ENCODE data around the gene SPINK5.

Gene SPINK5

DNA sequence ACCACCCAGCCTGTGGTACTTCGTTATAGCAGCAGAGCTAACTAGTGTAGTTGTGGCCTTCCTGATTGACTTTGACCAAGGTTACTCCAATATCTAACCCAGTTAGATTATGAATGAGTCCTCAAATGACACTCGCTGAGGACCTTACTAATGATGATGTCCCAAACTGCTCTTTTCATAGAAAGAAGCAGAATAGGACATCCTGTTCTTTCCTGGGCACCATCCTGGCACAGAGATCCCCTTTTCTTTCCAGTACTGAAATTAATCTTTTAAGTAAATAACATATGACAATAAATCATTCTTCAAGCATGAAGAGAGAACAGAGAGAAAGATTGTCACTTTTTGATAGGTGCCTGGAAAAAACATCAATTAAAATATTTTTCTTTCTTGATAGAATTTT lies 77.9 kb downstream of the SPINK5 start:
- Histone ChIP-seq H4K20me1 (ENCODE audit: insufficient read depth, low read length, poor library complexity, severe bottlenecking) (no peaks in the 10 kb centered on the region), H3K4me2 (ENCODE audit: low read depth, low read length, poor library complexity, severe bottlenecking) (no peak overlapping the region), H3K9me3 (ENCODE audit: insufficient read depth, low read depth, low read length) (no peaks in the 10 kb centered on the region), H3K4me1 (ENCODE audit: insufficient read depth, low read length, poor library complexity, severe bottlenecking) (no peaks in the 10 kb centered on the region), H3K9me2 (replicated peaks; ENCODE audit: low read depth, low read length) (no peaks in the 10 kb centered on the region), H2AFZ (ENCODE audit: low read length) (no peak overlapping the region), H3K79me2 (ENCODE audit: insufficient read depth, low read length) (no peaks in the 10 kb centered on the region), H3K36me3 (ENCODE audit: insufficient read depth, low read length) (no peaks in the 10 kb centered on the region), H3K27me3 (ENCODE audit: insufficient read depth, low read length, poor library complexity, severe bottlenecking) (no peaks in the 10 kb centered on the region), H3K9ac (ENCODE audit: low read depth, low read length, poor library complexity, severe bottlenecking) (no peak overlapping the region), H3K4me3 (ENCODE audit: low read length, poor library complexity, severe bottlenecking) (no peak overlapping the region), H3F3A (ENCODE audit: low read depth) (no peaks in the 10 kb centered on the region)
- TF ChIP-seq EZH2phosphoT487 (IDR thresholded peaks at IDR 0.05; ENCODE audit: borderline replicate concordance) (no peak), CTCF (conservative IDR thresholded peaks at IDR 0.05; ENCODE audit: low read length) (no peak)

DNA sequence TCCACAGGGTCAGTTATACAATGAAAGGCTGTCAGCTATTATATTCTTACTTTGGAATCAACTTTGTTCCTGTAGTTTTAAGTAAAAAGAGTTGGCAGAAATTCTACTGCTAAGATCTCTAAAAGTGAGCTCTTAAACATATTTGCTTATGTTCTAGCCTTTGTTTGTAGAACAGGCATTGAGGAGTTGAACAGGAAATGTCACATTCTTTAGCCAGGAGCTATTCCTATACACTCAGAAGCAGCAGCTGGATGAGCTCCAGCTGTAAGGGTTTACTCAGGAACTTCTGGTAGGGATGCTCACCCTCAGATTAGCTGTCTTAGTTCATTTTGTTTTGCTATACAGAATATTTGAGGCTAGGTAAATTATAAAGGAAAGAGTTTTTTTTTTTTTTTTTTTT lies 82.1 kb downstream of the SPINK5 start:
- H3K79me2 ChIP-seq (ENCODE audit: insufficient read depth, low read length): no peaks in the 10 kb centered on the region
- H3F3A ChIP-seq (ENCODE audit: low read depth): no peaks in the 10 kb centered on the region
- no peaks in the 10 kb centered on the region for H3K9me2 ChIP-seq (replicated peaks; ENCODE audit: low read depth, low read length)
- H3K4me2 ChIP-seq (ENCODE audit: low read depth, low read length, poor library complexity, severe bottlenecking): no peak overlapping the region
- no peak overlapping the region for H3K9ac ChIP-seq (ENCODE audit: low read depth, low read length, poor library complexity, severe bottlenecking)
- H3K4me1 ChIP-seq (ENCODE audit: insufficient read depth, low read length, poor library complexity, severe bottlenecking): no peaks in the 10 kb centered on the region
- no peaks in the 10 kb centered on the region for H3K36me3 ChIP-seq (ENCODE audit: insufficient read depth, low read length)
- TF ChIP-seq CTCF (conservative IDR thresholded peaks at IDR 0.05; ENCODE audit: low read length) (no peak), EZH2phosphoT487 (IDR thresholded peaks at IDR 0.05; ENCODE audit: borderline replicate concordance) (no peak)
- H3K9me3 ChIP-seq (ENCODE audit: insufficient read depth, low read depth, low read length): no peaks in the 10 kb centered on the region
- H3K27me3 ChIP-seq (ENCODE audit: insufficient read depth, low read length, poor library complexity, severe bottlenecking): no peaks in the 10 kb centered on the region
- H2AFZ ChIP-seq (ENCODE audit: low read length): no peak overlapping the region
- no peak overlapping the region for H3K4me3 ChIP-seq (ENCODE audit: low read length, poor library complexity, severe bottlenecking)
- H4K20me1 ChIP-seq (ENCODE audit: insufficient read depth, low read length, poor library complexity, severe bottlenecking): no peaks in the 10 kb centered on the region

DNA sequence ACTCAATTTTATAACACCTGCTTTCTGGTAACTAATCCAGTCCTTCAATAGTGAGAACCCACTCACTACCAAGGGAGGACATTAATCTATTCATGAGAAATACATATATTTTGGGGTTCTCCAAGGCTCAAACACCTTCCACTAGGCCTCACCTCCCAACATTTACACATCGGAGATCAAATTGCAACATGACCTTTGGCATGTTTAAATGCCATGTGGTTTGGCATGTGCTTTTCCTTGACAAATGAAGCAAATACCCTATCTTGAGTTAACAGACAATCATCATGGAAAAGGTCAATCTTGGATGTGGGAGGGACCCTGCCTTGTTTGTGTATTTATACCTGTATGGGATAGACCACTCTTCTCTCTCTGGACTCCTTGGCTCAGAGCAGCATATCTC lies 82.7 kb downstream of the SPINK5 start:
- Histone ChIP-seq H3K9ac (ENCODE audit: low read depth, low read length, poor library complexity, severe bottlenecking) (no peak overlapping the region), H4K20me1 (ENCODE audit: insufficient read depth, low read length, poor library complexity, severe bottlenecking) (no peaks in the 10 kb centered on the region), H3F3A (ENCODE audit: low read depth) (no peaks in the 10 kb centered on the region), H3K4me3 (ENCODE audit: low read length, poor library complexity, severe bottlenecking) (no peak overlapping the region), H3K4me1 (ENCODE audit: insufficient read depth, low read length, poor library complexity, severe bottlenecking) (no peaks in the 10 kb centered on the region), H3K79me2 (ENCODE audit: insufficient read depth, low read length) (no peaks in the 10 kb centered on the region), H3K27me3 (ENCODE audit: insufficient read depth, low read length, poor library complexity, severe bottlenecking) (no peaks in the 10 kb centered on the region), H2AFZ (ENCODE audit: low read length) (no peak overlapping the region), H3K9me2 (replicated peaks; ENCODE audit: low read depth, low read length) (no peaks in the 10 kb centered on the region), H3K36me3 (ENCODE audit: insufficient read depth, low read length) (no peaks in the 10 kb centered on the region), H3K9me3 (ENCODE audit: insufficient read depth, low read depth, low read length) (no peaks in the 10 kb centered on the region), H3K4me2 (ENCODE audit: low read depth, low read length, poor library complexity, severe bottlenecking) (no peak overlapping the region)
- TF ChIP-seq EZH2phosphoT487 (IDR thresholded peaks at IDR 0.05; ENCODE audit: borderline replicate concordance) (no peak), CTCF (conservative IDR thresholded peaks at IDR 0.05; ENCODE audit: low read length) (no peak)

Measured in Loucy (cell line).